K562 (cell line): ENCODE measurements around the gene SIRT2. TPM values are rescaled to one million over a fixed set of nuclear protein-coding genes. Genes with fewer than 3 reads are reported as not detected.
A peak's percentile ranks its signal among the peaks of the same experiment; 100 is the strongest.

Experiments used
- BRF1 ChIP-seq: IDR thresholded peaks from 3 replicates; pipeline ENCODE4 v1.6.1; 2011; ENCODE audit warnings: borderline replicate concordance, mild to moderate bottlenecking; ENCODE audit not compliant: insufficient read length; ENCODE audit errors: extremely low read depth
- CREBBP ChIP-seq: IDR thresholded peaks from one replicate; pipeline ENCODE4 v1.6.1; 2012; ENCODE audit warnings: low read depth, mild to moderate bottlenecking, control low read depth, inconsistent platforms, low read length
- CXXC5 ChIP-seq: fragments of 250-450 bp; sonication (Bioruptor Pico); IDR thresholded peaks from 2 replicates; pipeline ENCODE4 v1.8.0; 2022; ENCODE audit warnings: inconsistent platforms, mild to moderate bottlenecking, moderate library complexity
- EP300 ChIP-seq: IDR thresholded peaks from 2 replicates; pipeline ENCODE4 v1.6.1; 2012; ENCODE audit warnings: low read length, improper control_type of control experiment
- MEIS2 ChIP-seq: fragments of 450-650 bp; IDR thresholded peaks from 2 replicates; pipeline ENCODE4 v1.6.1; 2014; ENCODE audit warnings: mild to moderate bottlenecking; ENCODE audit not compliant: partially characterized antibody
- RBM22 ChIP-seq: fragments of 200-400 bp; formaldehyde crosslinking; IDR thresholded peaks from 2 replicates; pipeline ENCODE4 v1.6.1; 2018; ENCODE audit warnings: low read length, low read depth; ENCODE audit not compliant: poor library complexity, severe bottlenecking
- SPI1 ChIP-seq: IDR thresholded peaks from 2 replicates; pipeline ENCODE4 v1.6.1; 2011; ENCODE audit warnings: low read depth, low read length, control low read depth, borderline replicate concordance
- ZFP36 ChIP-seq: fragments of 150-350 bp; IDR thresholded peaks from 2 replicates; pipeline ENCODE4 v1.6.1; 2018; ENCODE audit warnings: low read length, low read depth; ENCODE audit not compliant: partially characterized antibody
- ZNF124 ChIP-seq: sonication (generic); formaldehyde crosslinking; IDR thresholded peaks from 2 replicates; pipeline ENCODE4 v1.8.1; 2022; ENCODE audit warnings: missing genetic modification reagents
- ZNF586 ChIP-seq: fragments of 450-650 bp; formaldehyde crosslinking; conservative IDR thresholded peaks from 2 replicates; pipeline ENCODE4 v1.4.0; 2020; ENCODE audit warnings: mild to moderate bottlenecking, moderate library complexity
- polyA plus RNA-seq, 8 experiments: library from polyadenylated mRNA; depleted of rRNA in 4 of 8; stranded (reverse) in 5 of 8; unstranded in 3 of 8; fragments of >200 nt; fragmentation: Nextera tagmentation in 2 of 8; fragmentation: Illumina TruSeq in 1 of 8; extraction: Ambion mirVana in 2 of 8; extraction: Trizol in 1 of 8; gene quantifications; 2 replicates each; pipeline versions ENCODE4 v1.2.1 to v1.2.3, GENCODE V29; 2011 to 2014; ENCODE audit warnings: inconsistent platforms in 1 of 8, missing spikeins in 1 of 8
- total RNA-seq, 7 experiments: library from RNA; depleted of rRNA in 6 of 7; stranded (reverse); fragments of >200 nt in 6 of 7; fragmentation: Illumina TruSeq in 2 of 7; extraction: Trizol in 2 of 7; gene quantifications; 2 replicates each; pipeline versions ENCODE4 v1.2.1 to v1.2.3, GENCODE V29; 2011 to 2021; ENCODE audit warnings: low replicate concordance in 1 of 7
- TF ChIP-seq, protein P1 (sequence below): fragments of 450-650 bp; IDR thresholded peaks from 2 replicates; pipeline ENCODE4 v1.6.1; 2016; ENCODE audit warnings: mild to moderate bottlenecking, moderate library complexity
- TF ChIP-seq, protein P2 (sequence below): fragments of 450-650 bp; formaldehyde crosslinking; IDR thresholded peaks from 2 replicates; pipeline ENCODE4 v1.4.0; 2020; ENCODE audit warnings: mild to moderate bottlenecking, moderate library complexity
- TF ChIP-seq, protein P3 (sequence below): fragments of 450-650 bp; IDR thresholded peaks from 2 replicates; pipeline ENCODE4 v1.6.1; 2017; ENCODE audit warnings: mild to moderate bottlenecking, moderate library complexity

Gene SIRT2
- total and polyA plus RNA-seq, 9 of the 15 experiments (the other 6 are each of a cell fraction or from before 2014, with no cell fraction given), result 2.3 to 35.2 (median 22.9) TPM

DNA sequence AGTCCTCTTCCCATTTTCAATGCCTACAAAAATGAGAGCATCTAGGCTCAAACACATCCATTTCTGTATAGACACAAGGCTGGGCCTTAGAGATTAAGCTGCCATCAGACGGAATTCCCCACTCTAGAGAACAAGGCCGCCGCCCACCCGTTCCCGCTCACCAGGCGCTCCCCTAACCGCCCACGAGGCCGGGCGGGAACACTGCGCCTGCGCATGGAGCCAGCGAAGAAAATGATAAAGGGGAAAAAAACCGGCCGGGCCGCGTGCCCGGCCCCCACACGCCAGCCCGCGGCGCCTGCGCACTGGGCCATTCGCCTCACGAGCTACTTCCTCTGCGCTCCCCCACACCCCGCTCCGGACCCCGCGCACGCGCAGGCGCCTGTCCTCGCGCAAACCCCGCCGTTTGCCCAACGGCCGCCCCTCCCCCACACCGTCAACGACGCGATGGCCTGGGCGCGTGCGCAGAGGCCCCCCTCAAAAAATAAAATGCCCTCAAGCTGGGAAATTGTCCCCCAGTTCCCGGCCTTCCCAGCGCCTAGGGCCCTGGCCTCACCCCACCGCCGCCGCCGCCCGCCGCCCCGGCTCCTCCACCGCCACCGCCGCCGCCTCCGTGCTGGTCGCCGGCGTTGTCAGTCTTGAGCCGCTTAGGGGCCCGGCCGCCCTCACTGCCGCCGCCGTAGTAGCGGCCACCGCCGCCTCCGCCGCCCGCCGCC lies 50.1 kb downstream of the SIRT2 start (continued):
- TF ChIP-seq, protein P1, sequence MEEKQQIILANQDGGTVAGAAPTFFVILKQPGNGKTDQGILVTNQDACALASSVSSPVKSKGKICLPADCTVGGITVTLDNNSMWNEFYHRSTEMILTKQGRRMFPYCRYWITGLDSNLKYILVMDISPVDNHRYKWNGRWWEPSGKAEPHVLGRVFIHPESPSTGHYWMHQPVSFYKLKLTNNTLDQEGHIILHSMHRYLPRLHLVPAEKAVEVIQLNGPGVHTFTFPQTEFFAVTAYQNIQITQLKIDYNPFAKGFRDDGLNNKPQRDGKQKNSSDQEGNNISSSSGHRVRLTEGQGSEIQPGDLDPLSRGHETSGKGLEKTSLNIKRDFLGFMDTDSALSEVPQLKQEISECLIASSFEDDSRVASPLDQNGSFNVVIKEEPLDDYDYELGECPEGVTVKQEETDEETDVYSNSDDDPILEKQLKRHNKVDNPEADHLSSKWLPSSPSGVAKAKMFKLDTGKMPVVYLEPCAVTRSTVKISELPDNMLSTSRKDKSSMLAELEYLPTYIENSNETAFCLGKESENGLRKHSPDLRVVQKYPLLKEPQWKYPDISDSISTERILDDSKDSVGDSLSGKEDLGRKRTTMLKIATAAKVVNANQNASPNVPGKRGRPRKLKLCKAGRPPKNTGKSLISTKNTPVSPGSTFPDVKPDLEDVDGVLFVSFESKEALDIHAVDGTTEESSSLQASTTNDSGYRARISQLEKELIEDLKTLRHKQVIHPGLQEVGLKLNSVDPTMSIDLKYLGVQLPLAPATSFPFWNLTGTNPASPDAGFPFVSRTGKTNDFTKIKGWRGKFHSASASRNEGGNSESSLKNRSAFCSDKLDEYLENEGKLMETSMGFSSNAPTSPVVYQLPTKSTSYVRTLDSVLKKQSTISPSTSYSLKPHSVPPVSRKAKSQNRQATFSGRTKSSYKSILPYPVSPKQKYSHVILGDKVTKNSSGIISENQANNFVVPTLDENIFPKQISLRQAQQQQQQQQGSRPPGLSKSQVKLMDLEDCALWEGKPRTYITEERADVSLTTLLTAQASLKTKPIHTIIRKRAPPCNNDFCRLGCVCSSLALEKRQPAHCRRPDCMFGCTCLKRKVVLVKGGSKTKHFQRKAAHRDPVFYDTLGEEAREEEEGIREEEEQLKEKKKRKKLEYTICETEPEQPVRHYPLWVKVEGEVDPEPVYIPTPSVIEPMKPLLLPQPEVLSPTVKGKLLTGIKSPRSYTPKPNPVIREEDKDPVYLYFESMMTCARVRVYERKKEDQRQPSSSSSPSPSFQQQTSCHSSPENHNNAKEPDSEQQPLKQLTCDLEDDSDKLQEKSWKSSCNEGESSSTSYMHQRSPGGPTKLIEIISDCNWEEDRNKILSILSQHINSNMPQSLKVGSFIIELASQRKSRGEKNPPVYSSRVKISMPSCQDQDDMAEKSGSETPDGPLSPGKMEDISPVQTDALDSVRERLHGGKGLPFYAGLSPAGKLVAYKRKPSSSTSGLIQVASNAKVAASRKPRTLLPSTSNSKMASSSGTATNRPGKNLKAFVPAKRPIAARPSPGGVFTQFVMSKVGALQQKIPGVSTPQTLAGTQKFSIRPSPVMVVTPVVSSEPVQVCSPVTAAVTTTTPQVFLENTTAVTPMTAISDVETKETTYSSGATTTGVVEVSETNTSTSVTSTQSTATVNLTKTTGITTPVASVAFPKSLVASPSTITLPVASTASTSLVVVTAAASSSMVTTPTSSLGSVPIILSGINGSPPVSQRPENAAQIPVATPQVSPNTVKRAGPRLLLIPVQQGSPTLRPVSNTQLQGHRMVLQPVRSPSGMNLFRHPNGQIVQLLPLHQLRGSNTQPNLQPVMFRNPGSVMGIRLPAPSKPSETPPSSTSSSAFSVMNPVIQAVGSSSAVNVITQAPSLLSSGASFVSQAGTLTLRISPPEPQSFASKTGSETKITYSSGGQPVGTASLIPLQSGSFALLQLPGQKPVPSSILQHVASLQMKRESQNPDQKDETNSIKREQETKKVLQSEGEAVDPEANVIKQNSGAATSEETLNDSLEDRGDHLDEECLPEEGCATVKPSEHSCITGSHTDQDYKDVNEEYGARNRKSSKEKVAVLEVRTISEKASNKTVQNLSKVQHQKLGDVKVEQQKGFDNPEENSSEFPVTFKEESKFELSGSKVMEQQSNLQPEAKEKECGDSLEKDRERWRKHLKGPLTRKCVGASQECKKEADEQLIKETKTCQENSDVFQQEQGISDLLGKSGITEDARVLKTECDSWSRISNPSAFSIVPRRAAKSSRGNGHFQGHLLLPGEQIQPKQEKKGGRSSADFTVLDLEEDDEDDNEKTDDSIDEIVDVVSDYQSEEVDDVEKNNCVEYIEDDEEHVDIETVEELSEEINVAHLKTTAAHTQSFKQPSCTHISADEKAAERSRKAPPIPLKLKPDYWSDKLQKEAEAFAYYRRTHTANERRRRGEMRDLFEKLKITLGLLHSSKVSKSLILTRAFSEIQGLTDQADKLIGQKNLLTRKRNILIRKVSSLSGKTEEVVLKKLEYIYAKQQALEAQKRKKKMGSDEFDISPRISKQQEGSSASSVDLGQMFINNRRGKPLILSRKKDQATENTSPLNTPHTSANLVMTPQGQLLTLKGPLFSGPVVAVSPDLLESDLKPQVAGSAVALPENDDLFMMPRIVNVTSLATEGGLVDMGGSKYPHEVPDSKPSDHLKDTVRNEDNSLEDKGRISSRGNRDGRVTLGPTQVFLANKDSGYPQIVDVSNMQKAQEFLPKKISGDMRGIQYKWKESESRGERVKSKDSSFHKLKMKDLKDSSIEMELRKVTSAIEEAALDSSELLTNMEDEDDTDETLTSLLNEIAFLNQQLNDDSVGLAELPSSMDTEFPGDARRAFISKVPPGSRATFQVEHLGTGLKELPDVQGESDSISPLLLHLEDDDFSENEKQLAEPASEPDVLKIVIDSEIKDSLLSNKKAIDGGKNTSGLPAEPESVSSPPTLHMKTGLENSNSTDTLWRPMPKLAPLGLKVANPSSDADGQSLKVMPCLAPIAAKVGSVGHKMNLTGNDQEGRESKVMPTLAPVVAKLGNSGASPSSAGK, result peak; percentile 93
- peak; percentile 84 for TF ChIP-seq SPI1
- TF ChIP-seq, protein P2, sequence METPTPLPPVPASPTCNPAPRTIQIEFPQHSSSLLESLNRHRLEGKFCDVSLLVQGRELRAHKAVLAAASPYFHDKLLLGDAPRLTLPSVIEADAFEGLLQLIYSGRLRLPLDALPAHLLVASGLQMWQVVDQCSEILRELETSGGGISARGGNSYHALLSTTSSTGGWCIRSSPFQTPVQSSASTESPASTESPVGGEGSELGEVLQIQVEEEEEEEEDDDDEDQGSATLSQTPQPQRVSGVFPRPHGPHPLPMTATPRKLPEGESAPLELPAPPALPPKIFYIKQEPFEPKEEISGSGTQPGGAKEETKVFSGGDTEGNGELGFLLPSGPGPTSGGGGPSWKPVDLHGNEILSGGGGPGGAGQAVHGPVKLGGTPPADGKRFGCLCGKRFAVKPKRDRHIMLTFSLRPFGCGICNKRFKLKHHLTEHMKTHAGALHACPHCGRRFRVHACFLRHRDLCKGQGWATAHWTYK (CRISPR knock-in tag), result peak; percentile 14; the same call in 1 of the 2 replicates
- TF ChIP-seq EP300, result peak; percentile 65
- no peak for TF ChIP-seq CREBBP
- no peak for TF ChIP-seq BRF1
- TF ChIP-seq ZNF586 (CRISPR knock-in tag), result 0 out of 2 replicates have a peak, but pooled peaks have one; percentile 57
- TF ChIP-seq, protein P3, sequence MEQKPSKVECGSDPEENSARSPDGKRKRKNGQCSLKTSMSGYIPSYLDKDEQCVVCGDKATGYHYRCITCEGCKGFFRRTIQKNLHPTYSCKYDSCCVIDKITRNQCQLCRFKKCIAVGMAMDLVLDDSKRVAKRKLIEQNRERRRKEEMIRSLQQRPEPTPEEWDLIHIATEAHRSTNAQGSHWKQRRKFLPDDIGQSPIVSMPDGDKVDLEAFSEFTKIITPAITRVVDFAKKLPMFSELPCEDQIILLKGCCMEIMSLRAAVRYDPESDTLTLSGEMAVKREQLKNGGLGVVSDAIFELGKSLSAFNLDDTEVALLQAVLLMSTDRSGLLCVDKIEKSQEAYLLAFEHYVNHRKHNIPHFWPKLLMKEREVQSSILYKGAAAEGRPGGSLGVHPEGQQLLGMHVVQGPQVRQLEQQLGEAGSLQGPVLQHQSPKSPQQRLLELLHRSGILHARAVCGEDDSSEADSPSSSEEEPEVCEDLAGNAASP, result no peak
- TF ChIP-seq RBM22, result no peak
- TF ChIP-seq CXXC5 (CRISPR knock-in tag), result peak; percentile 98
- peak; percentile 65 for TF ChIP-seq ZFP36
- 0 out of 2 replicates have a peak, but pooled peaks have one; percentile 52 for TF ChIP-seq ZNF124 (CRISPR knock-in tag)
- peak; percentile 96 for TF ChIP-seq MEIS2
